ENCODE measurements around the gene NSA2.
"Not testable (repeated sequence)": the region's sequence is repeated elsewhere in the genome, so short reads cannot be mapped to it uniquely, and the experiment has no call there.

NSA2 gene

GRCh38 chr5:74766849-74767578 is at the start of gene NSA2, which contains the start of gene GFM2:
Gene NSA2, plus strand, starts transcription at chr5:74767249. Its CDS starts 112 bp downstream, at chr5:74767361.
Gene GFM2, minus strand, starts transcription at chr5:74767117. Its CDS starts 3,375 bp downstream, at chr5:74763742.
- peak; percentile 95 for DNase-seq

- DNase-seq = no peak
These were observed 49.5 kb upstream of the NSA2 start for GRCh38 chr5:74717596-74717995.

- DNase-seq = no peak
These were observed 44.8 kb upstream of the NSA2 start for GRCh38 chr5:74722271-74722670.

GRCh38 chr5:74725331-74725730 is 41.7 kb upstream of the NSA2 start:
- no peak for DNase-seq

- DNase-seq = no peak
These were observed 30.3 kb upstream of the NSA2 start for GRCh38 chr5:74736759-74737158.

- DNase-seq = no peak
These were observed 28.6 kb upstream of the NSA2 start for GRCh38 chr5:74738406-74738805.

GRCh38 chr5:74748742-74749141 is 18.3 kb upstream of the NSA2 start:
- DNase-seq = not testable (repeated sequence)

- no peak for DNase-seq
These were observed 5.8 kb upstream of the NSA2 start for GRCh38 chr5:74761241-74761640.

- peak; percentile 39 for DNase-seq
These were observed 4.5 kb upstream of the NSA2 start for GRCh38 chr5:74762599-74762998.

GRCh38 chr5:74763504-74763903 is 3.5 kb upstream of the NSA2 start:
- no peak for DNase-seq

GRCh38 chr5:74765201-74765600 is 1.8 kb upstream of the NSA2 start:
- no peak for DNase-seq

- DNase-seq = no peak
These were observed 1.1 kb upstream of the NSA2 start for GRCh38 chr5:74765929-74766328.

GRCh38 chr5:74766418-74766848 is 616 bp upstream of the NSA2 start:
- peak; percentile 7 for DNase-seq

- peak; percentile 24 for DNase-seq
These were observed 497 bp downstream of the NSA2 start for GRCh38 chr5:74767579-74767913.

- no peak for DNase-seq
These were observed 5.3 kb downstream of the NSA2 start for GRCh38 chr5:74772359-74772758.

- DNase-seq = no peak
These were observed 11.6 kb downstream of the NSA2 start for GRCh38 chr5:74778609-74779008.

- DNase-seq = no peak
These were observed 19.8 kb downstream of the NSA2 start for GRCh38 chr5:74786851-74787250.

- DNase-seq = no peak
These were observed 20.4 kb downstream of the NSA2 start for GRCh38 chr5:74787424-74787823.

- DNase-seq = not testable (repeated sequence)
These were observed 24.6 kb downstream of the NSA2 start for GRCh38 chr5:74791669-74792068.

GRCh38 chr5:74798977-74799911 is 32.2 kb downstream of the NSA2 start:
- DNase-seq = no peak

GRCh38 chr5:74801197-74801596 is 34.1 kb downstream of the NSA2 start:
- DNase-seq = no peak

GRCh38 chr5:74801941-74802340 is 34.9 kb downstream of the NSA2 start:
- no peak for DNase-seq

- no peak for DNase-seq
These were observed 43.9 kb downstream of the NSA2 start for GRCh38 chr5:74810915-74811314.

GRCh38 chr5:74816875-74817274 is 49.8 kb downstream of the NSA2 start:
- DNase-seq = no peak

Data from activated CD4-positive, alpha-beta T cell treated with anti-CD3 and anti-CD28 coated beads for 48 hours (primary cell).